Parathyroid adenoma (tissue), 2 donors: Measurements from ENCODE around the gene AGAP9.

Experiments used
- H2AFZ ChIP-seq: fragments of 300-600 bp; sonication (generic); one replicate; pipeline ENCODE4 v1.7.0; 2017; ENCODE audit warnings: antibody characterized with exemption, mild to moderate bottlenecking
- H3K27ac ChIP-seq: fragments of 300-600 bp; sonication (generic); one replicate; pipeline ENCODE4 v1.7.0; 2017
- H3K27me3 ChIP-seq: fragments of 300-600 bp; sonication (generic); one replicate; pipeline ENCODE4 v1.7.0; 2017; ENCODE audit warnings: low read length; ENCODE audit not compliant: control insufficient read depth, insufficient read depth
- H3K36me3 ChIP-seq: fragments of 300-600 bp; sonication (generic); one replicate; pipeline ENCODE4 v1.7.0; 2017; ENCODE audit warnings: low read length; ENCODE audit not compliant: control insufficient read depth, insufficient read depth
- H3K4me1 ChIP-seq: fragments of 300-600 bp; sonication (generic); one replicate; pipeline ENCODE4 v1.7.0; 2017; ENCODE audit warnings: control low read depth
- H3K4me2 ChIP-seq: fragments of 300-600 bp; sonication (generic); one replicate; pipeline ENCODE4 v1.7.0; 2017; ENCODE audit warnings: low read length
- H3K4me3 ChIP-seq: fragments of 300-600 bp; sonication (generic); one replicate; pipeline ENCODE4 v1.7.0; 2017; ENCODE audit warnings: low read depth, low read length
- H3K79me2 ChIP-seq: fragments of 300-600 bp; sonication (generic); one replicate; pipeline ENCODE4 v1.7.0; 2017; ENCODE audit warnings: control low read depth
- H3K9ac ChIP-seq: fragments of 300-600 bp; sonication (generic); one replicate; pipeline ENCODE4 v1.7.0; 2017; ENCODE audit warnings: mild to moderate bottlenecking
- H3K9me3 ChIP-seq: fragments of 300-600 bp; sonication (generic); one replicate; pipeline ENCODE4 v1.7.0; 2017; ENCODE audit warnings: low read length; ENCODE audit not compliant: control insufficient read depth
- CTCF ChIP-seq: fragments of 300-600 bp; sonication (generic); IDR thresholded peaks from one replicate; pipeline ENCODE4 v1.7.0; 2017; ENCODE audit warnings: antibody characterized with exemption, mild to moderate bottlenecking
- donor health status: primary hyperparathyroidism.

Gene AGAP9

GRCh38 chr10:47453141-47454007 lies 70.1 kb downstream of the AGAP9 start:
- no peak overlapping the region for H3K4me2 ChIP-seq
- no peaks in the 10 kb centered on the region for H3K79me2 ChIP-seq
- no peak overlapping the region for H3K27ac ChIP-seq
- no peaks in the 10 kb centered on the region for H3K36me3 ChIP-seq
- H3K9me3 ChIP-seq: no peaks in the 10 kb centered on the region
- H2AFZ ChIP-seq: no peak overlapping the region
- H3K4me1 ChIP-seq: no peaks in the 10 kb centered on the region
- TF ChIP-seq CTCF: no peak
- no peak overlapping the region for H3K4me3 ChIP-seq
- no peak overlapping the region for H3K9ac ChIP-seq
- H3K27me3 ChIP-seq: no peaks in the 10 kb centered on the region

GRCh38 chr10:47452495-47453140 lies 70.8 kb downstream of the AGAP9 start:
- Histone ChIP-seq H3K36me3 (no peaks in the 10 kb centered on the region), H3K79me2 (no peaks in the 10 kb centered on the region), H3K27me3 (no peaks in the 10 kb centered on the region), H3K4me2 (no peak overlapping the region), H3K27ac (no peak overlapping the region), H3K4me3 (no peak overlapping the region), H2AFZ (no peak overlapping the region), H3K9ac (no peak overlapping the region), H3K9me3 (no peaks in the 10 kb centered on the region), H3K4me1 (no peaks in the 10 kb centered on the region)
- no peak for TF ChIP-seq CTCF

- Histone ChIP-seq H3K27ac (no peak overlapping the region), H3K36me3 (no peaks in the 10 kb centered on the region), H3K9ac (no peak overlapping the region), H3K4me2 (no peak overlapping the region), H3K4me1 (no peaks in the 10 kb centered on the region), H3K27me3 (no peaks in the 10 kb centered on the region), H3K4me3 (no peak overlapping the region), H3K79me2 (no peaks in the 10 kb centered on the region), H3K9me3 (no peaks in the 10 kb centered on the region), H2AFZ (no peak overlapping the region)
- no peak for TF ChIP-seq CTCF
Measured at GRCh38 chr10:47451998-47452494, 71.4 kb downstream of the AGAP9 start.
